Suprapubic skin (tissue), 4 donors: ENCODE results near the gene MUCL3.

Experiments
- CTCF ChIP-seq, 2 donors: fragments of 200-600 bp in 1 of 2; fragments of 450-650 bp in 1 of 2; sonication (generic) in 1 of 2; IDR thresholded peaks; one replicate each; pipeline ENCODE4 v1.5.1; 2016 to 2019; ENCODE audit warnings: antibody characterized with exemption in 2 of 2, mild to moderate bottlenecking in 1 of 2, moderate library complexity in 1 of 2
- EP300 ChIP-seq: sonication (generic); formaldehyde crosslinking; IDR thresholded peaks from one replicate; pipeline ENCODE4 v1.6.1; 2017; ENCODE audit warnings: antibody characterized with exemption
- POLR2A ChIP-seq, 2 donors: fragments of 450-650 bp; IDR thresholded peaks; one replicate each; pipeline ENCODE4 v1.6.1; 2017; ENCODE audit warnings: antibody characterized with exemption in 2 of 2, mild to moderate bottlenecking in 2 of 2, moderate library complexity in 2 of 2
- POLR2AphosphoS5 ChIP-seq, 3 donors: sonication (generic); formaldehyde crosslinking; IDR thresholded peaks; one replicate each; pipeline ENCODE4 v1.6.1; 2017; ENCODE audit warnings: antibody characterized with exemption in 3 of 3

- TF ChIP-seq CTCF (IDR thresholded peaks at IDR 0.05): no peak
- no peak for TF ChIP-seq POLR2A (IDR thresholded peaks at IDR 0.05)
- TF ChIP-seq EP300: no peak
- TF ChIP-seq POLR2AphosphoS5 (IDR thresholded peaks at IDR 0.05): no peak
These were observed 33.9 kb downstream of the MUCL3 start for GRCh38 chr6:30974490-30975252.
